SU-DHL-6 (cell line): ENCODE data around the gene ARPP19.

Source experiments
- EZH2phosphoT487 ChIP-seq: fragments of 200-600 bp; sonication (generic), shearing (Covaris generic); conservative IDR thresholded peaks from 2 replicates; pipeline ENCODE4 v1.6.1; 2018; ENCODE audit warnings: mild to moderate bottlenecking, antibody characterized with exemption, low read length, moderate library complexity, mixed read lengths
- TF ChIP-seq, protein P1 (sequence below): fragments of 200-600 bp; sonication (generic); IDR thresholded peaks from one replicate; pipeline ENCODE4 v1.5.1; 2017; ENCODE audit warnings: antibody characterized with exemption, mild to moderate bottlenecking, low read length, moderate library complexity; ENCODE audit not compliant: insufficient read depth, poor library complexity, severe bottlenecking

DNA sequence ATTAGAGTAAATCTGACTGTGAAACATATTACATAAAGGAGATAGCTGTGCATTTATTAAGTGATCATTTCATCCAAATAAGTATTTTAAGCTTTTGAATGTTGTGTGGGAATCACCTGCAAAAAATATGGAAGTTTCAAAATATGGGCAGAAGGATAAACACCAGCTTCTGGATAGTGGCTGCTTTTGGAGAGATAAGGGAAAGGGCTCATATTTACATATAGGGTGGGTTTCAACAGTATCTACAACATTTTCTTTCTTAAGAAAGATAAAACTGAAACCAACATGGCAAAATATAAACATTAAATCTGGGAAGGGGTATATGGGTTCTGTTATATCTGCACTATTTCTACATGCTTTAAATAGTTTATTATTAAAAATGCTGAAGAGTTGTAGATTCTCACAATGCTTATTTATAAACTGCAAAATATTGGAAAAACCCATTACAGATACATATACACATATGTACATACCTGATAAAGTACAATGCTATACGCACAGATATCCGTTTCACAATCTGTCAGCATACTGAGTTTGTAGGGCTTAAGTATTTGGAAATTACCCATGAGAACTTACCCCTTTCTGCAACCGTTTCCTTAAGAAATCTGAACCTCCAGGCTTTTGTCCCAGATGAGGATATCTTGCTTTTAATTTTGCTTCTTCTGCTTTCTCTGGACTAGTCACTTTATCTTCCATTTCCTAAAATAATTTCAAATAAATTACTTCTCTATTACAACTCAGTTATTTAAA lies 12.1 kb downstream of the ARPP19 start:
- TF ChIP-seq, protein P1, sequence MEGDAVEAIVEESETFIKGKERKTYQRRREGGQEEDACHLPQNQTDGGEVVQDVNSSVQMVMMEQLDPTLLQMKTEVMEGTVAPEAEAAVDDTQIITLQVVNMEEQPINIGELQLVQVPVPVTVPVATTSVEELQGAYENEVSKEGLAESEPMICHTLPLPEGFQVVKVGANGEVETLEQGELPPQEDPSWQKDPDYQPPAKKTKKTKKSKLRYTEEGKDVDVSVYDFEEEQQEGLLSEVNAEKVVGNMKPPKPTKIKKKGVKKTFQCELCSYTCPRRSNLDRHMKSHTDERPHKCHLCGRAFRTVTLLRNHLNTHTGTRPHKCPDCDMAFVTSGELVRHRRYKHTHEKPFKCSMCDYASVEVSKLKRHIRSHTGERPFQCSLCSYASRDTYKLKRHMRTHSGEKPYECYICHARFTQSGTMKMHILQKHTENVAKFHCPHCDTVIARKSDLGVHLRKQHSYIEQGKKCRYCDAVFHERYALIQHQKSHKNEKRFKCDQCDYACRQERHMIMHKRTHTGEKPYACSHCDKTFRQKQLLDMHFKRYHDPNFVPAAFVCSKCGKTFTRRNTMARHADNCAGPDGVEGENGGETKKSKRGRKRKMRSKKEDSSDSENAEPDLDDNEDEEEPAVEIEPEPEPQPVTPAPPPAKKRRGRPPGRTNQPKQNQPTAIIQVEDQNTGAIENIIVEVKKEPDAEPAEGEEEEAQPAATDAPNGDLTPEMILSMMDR = no peak
- no peak for TF ChIP-seq EZH2phosphoT487
